NB4 (cell line): Measurements from ENCODE around the gene BCL11B.

ENCODE experiments used
- POLR2A ChIP-seq: IDR thresholded peaks from 2 replicates; pipeline ENCODE4 v1.6.1; 2011; ENCODE audit warnings: mild to moderate bottlenecking; ENCODE audit not compliant: insufficient read length; ENCODE audit errors: extremely low read depth
- TF ChIP-seq, protein P1 (sequence below): IDR thresholded peaks from one replicate; pipeline ENCODE4 v1.5.1; 2012; ENCODE audit warnings: low read depth, low read length

DNA sequence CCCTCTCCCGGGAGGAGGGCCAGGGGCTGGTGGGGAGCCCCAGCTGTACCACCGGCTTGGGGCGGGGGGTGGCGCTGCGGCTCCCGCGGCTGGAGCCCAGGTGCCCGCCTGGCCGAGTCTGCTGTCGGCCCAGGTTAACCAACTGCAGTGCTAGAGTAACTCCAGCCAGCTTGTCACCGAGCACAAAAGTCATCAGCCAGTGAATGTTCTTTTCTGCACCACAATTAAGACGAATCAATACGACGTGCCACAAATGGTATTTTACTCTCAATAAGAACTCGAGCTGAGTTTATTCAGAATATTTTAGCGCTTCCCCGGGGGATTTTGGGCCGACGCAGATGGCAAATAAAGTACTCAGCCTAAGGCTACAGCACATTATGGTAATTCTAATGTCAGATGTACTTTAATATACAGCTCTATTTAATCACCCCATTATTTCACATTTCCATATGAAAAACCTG is 83.2 kb downstream of the BCL11B start:
- no peak for TF ChIP-seq POLR2A
- TF ChIP-seq, protein P1, sequence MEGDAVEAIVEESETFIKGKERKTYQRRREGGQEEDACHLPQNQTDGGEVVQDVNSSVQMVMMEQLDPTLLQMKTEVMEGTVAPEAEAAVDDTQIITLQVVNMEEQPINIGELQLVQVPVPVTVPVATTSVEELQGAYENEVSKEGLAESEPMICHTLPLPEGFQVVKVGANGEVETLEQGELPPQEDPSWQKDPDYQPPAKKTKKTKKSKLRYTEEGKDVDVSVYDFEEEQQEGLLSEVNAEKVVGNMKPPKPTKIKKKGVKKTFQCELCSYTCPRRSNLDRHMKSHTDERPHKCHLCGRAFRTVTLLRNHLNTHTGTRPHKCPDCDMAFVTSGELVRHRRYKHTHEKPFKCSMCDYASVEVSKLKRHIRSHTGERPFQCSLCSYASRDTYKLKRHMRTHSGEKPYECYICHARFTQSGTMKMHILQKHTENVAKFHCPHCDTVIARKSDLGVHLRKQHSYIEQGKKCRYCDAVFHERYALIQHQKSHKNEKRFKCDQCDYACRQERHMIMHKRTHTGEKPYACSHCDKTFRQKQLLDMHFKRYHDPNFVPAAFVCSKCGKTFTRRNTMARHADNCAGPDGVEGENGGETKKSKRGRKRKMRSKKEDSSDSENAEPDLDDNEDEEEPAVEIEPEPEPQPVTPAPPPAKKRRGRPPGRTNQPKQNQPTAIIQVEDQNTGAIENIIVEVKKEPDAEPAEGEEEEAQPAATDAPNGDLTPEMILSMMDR = no peak
